PC-3 (cell line): Measurements from ENCODE around the gene LKAAEAR1. TPM values are rescaled to one million over a fixed set of nuclear protein-coding genes. Genes with fewer than 3 reads are reported as not detected.

Experiments used
- ATAC-seq: fragments of 200-7000 bp; cut with Tn5 transposase; 2 replicates; pipeline ENCODE4 v1.9.1; 2020; ENCODE audit warnings: mild to moderate bottlenecking, moderate library complexity
- BruUV-seq: library from RNA; stranded (reverse); fragments of 400-500 nt; replicated peaks from 2 replicates; lab custom pipeline; 2021; lab: Mats Ljungman, UMichigan
- CTCF ChIA-PET: fragments of 300-600 bp; sonication (Branson Sonifier 250); formaldehyde crosslinking; loops from one replicate; lab custom pipeline; 2022; ENCODE audit warnings: antibody characterized with exemption; lab: Charles Lee
- POLR2A ChIA-PET: fragments of 300-600 bp; sonication (Branson Sonifier 250); formaldehyde crosslinking; loops from one replicate; lab custom pipeline; 2022; ENCODE audit warnings: antibody characterized with exemption; ENCODE audit not compliant: unreplicated experiment; lab: Charles Lee
- DNase-seq: peaks from one replicate; pipeline ENCODE4 v3.0.0-alpha.2; 2015
- H2AFZ ChIP-seq: fragments of 300-600 bp; sonication (generic); 2 replicates; pipeline ENCODE4 v1.6.0; 2016; ENCODE audit warnings: antibody characterized with exemption, low read length
- H3F3A ChIP-seq: fragments of 300-600 bp; sonication (generic); one replicate; pipeline ENCODE4 v1.6.0; 2017; ENCODE audit warnings: antibody characterized with exemption, low read length, control low read depth, mild to moderate bottlenecking; ENCODE audit not compliant: unreplicated experiment
- H3K27ac ChIP-seq: fragments of 300-600 bp; sonication (generic); 2 replicates; pipeline ENCODE4 v1.5.1; 2016; ENCODE audit warnings: mild to moderate bottlenecking, low read length
- H3K27me3 ChIP-seq: fragments of 300-600 bp; sonication (generic); 2 replicates; pipeline ENCODE4 v1.6.1; 2016; ENCODE audit warnings: low read length, mixed read lengths
- H3K36me3 ChIP-seq: fragments of 300-600 bp; sonication (generic); 2 replicates; pipeline ENCODE4 v1.6.1; 2016; ENCODE audit warnings: low read depth, mixed run types, low read length, mixed read lengths
- H3K4me1 ChIP-seq: fragments of 300-600 bp; sonication (generic); 2 replicates; pipeline ENCODE4 v1.5.1; 2016; ENCODE audit warnings: low read length; ENCODE audit not compliant: insufficient read depth
- H3K4me2 ChIP-seq: fragments of 300-600 bp; sonication (generic); 2 replicates; pipeline ENCODE4 v1.6.0; 2016; ENCODE audit warnings: low read length
- H3K4me3 ChIP-seq: fragments of 300-600 bp; sonication (generic); 2 replicates; pipeline ENCODE4 v1.5.1; 2016; ENCODE audit warnings: mild to moderate bottlenecking, low read length, mixed read lengths
- H3K79me2 ChIP-seq: fragments of 300-600 bp; sonication (generic); 2 replicates; pipeline ENCODE4 v1.6.1; 2017; ENCODE audit warnings: low read length, mixed read lengths
- H3K9ac ChIP-seq: fragments of 300-600 bp; sonication (generic); 2 replicates; pipeline ENCODE4 v1.6.0; 2016; ENCODE audit warnings: mild to moderate bottlenecking, low read length
- H3K9me2 ChIP-seq: fragments of 300-600 bp; sonication (generic); replicated peaks from 2 replicates; pipeline ENCODE4 v1.6.1; 2016; ENCODE audit warnings: mixed run types, low read length, mixed read lengths
- H3K9me3 ChIP-seq: fragments of 300-600 bp; sonication (generic); 2 replicates; pipeline ENCODE4 v1.6.1; 2016; ENCODE audit warnings: low read length, mixed read lengths
- H4K20me1 ChIP-seq: fragments of 300-600 bp; sonication (generic); 2 replicates; pipeline ENCODE4 v1.6.1; 2016; ENCODE audit warnings: low read length, mixed read lengths
- EZH2 ChIP-seq: fragments of 300-600 bp; sonication (generic); IDR thresholded peaks from one replicate; pipeline ENCODE4 v1.6.1; 2017; ENCODE audit warnings: antibody characterized with exemption, mild to moderate bottlenecking, low read length; ENCODE audit not compliant: unreplicated experiment
- EZH2phosphoT487 ChIP-seq: fragments of 300-600 bp; sonication (generic); IDR thresholded peaks from 2 replicates; pipeline ENCODE4 v1.6.1; 2018; ENCODE audit warnings: mild to moderate bottlenecking, antibody characterized with exemption, low read length, borderline replicate concordance
- intact Hi-C: fragments of 100-400 bp; cut with micrococcal nuclease; formaldehyde crosslinking; loops from 2 replicates; pipeline ENCODE4 v1.9.0; 2023
- total RNA-seq: library from RNA; depleted of rRNA; stranded (reverse); fragments of >200 nt; gene quantifications from 2 replicates; pipeline ENCODE4 v1.2.3, GENCODE V29; 2014
- TF ChIP-seq, protein P1 (sequence below): fragments of 300-600 bp; sonication (generic); conservative IDR thresholded peaks from 2 replicates; pipeline ENCODE4 v1.5.1; 2017; ENCODE audit warnings: antibody characterized with exemption, low read depth, mild to moderate bottlenecking, low read length

The LKAAEAR1 gene
- total RNA-seq, 1 experiment from 2014 or later, result 1.1 TPM

- H3K27me3 ChIP-seq, result 0 out of 2 replicates have a peak, but pooled peaks cover 7% of the 10 kb centered on the region
- intact Hi-C loops, result loop anchor here (1.0 kb wide), 1 partner anchor 18 kb away; no protein-coding TSS in a partner anchor
- H3K9me3 ChIP-seq, result no peaks in the 10 kb centered on the region
- no peaks in the 10 kb centered on the region for H3K36me3 ChIP-seq
- DNase-seq (no peak), ATAC-seq (peak; percentile 59)
- no TSS peak for BruUV-seq
- H3K9ac ChIP-seq, result no peak overlapping the region
- H3K9me2 ChIP-seq, result no peaks in the 10 kb centered on the region
- POLR2A ChIA-PET, result interaction anchor here (0.6 kb wide), 2 partner anchors 39 to 566 kb away, joined by 4 to 19 read pairs; no protein-coding TSS in a partner anchor
- H3K79me2 ChIP-seq, result no peaks in the 10 kb centered on the region
- no peaks in the 10 kb centered on the region for H3K4me1 ChIP-seq
- TF ChIP-seq, protein P1, sequence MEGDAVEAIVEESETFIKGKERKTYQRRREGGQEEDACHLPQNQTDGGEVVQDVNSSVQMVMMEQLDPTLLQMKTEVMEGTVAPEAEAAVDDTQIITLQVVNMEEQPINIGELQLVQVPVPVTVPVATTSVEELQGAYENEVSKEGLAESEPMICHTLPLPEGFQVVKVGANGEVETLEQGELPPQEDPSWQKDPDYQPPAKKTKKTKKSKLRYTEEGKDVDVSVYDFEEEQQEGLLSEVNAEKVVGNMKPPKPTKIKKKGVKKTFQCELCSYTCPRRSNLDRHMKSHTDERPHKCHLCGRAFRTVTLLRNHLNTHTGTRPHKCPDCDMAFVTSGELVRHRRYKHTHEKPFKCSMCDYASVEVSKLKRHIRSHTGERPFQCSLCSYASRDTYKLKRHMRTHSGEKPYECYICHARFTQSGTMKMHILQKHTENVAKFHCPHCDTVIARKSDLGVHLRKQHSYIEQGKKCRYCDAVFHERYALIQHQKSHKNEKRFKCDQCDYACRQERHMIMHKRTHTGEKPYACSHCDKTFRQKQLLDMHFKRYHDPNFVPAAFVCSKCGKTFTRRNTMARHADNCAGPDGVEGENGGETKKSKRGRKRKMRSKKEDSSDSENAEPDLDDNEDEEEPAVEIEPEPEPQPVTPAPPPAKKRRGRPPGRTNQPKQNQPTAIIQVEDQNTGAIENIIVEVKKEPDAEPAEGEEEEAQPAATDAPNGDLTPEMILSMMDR, result no peak
- no peak for TF ChIP-seq EZH2phosphoT487
- no peak for TF ChIP-seq EZH2
- peak overlapping the region; percentile 64 for H3K4me3 ChIP-seq
- CTCF ChIA-PET, result interaction anchor here (0.5 to 0.8 kb wide), 3 partner anchors 17 to 883 kb away, joined by 3 to 15 read pairs (median 3); partner anchors contain the start of gene LKAAEAR1
- H2AFZ ChIP-seq, result peak overlapping the region; percentile 73
- H4K20me1 ChIP-seq, result no peaks in the 10 kb centered on the region
- H3K4me2 ChIP-seq, result peak overlapping the region; percentile 76
- no peak overlapping the region for H3K27ac ChIP-seq
- H3F3A ChIP-seq, result no peaks in the 10 kb centered on the region
Measured at GRCh38 chr20:64102647-64103354, 18.6 kb upstream of the LKAAEAR1 start.

DNA sequence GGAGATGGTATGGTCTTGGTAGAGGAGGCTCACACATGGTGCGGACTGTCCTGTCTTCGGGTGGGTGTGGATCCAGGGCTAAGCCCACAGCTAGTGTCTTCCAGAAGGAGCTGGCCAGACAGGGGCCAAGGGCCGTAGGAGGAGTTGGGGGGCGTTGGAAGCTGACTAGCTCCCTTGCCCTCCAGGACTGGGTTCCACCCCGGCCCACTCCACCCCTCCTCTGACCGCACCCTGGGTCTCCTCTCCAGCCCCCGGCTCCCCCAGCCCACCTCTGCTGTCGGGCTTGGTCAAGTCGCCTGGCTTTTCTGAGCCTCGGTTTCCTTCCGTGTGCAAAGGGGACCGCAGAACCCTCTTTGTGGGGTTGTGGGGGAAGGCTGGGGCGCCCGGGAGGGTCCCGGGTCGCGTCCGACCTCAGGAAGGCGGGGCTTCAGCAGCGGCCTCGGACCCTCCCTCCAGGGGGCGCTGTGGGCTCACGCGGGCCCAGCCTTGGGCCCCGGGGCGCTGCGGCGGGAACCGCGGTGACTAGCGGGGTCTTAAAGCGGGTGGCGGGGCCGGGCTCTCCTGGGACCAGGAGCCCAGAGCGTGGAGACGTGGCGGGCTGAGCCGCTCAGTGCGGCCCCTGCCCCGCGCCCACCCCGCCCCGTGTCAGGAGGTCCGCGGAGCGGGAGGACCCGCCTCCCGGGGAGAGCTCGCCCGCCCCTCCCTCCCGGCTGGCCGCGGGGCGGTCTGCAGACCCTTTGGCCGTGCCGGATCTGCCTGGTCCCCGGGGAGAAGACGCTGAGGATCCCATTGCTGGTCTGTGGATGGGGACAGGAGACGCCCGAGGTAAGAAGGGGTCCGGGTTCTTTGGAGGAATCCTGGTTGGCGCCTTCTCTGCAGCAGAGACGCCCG is 17.8 kb upstream of the LKAAEAR1 start:
- no peaks in the 10 kb centered on the region for H3K9me2 ChIP-seq
- H3F3A ChIP-seq, result no peaks in the 10 kb centered on the region
- no peaks in the 10 kb centered on the region for H3K36me3 ChIP-seq
- ChIA-PET POLR2A (interaction anchor here (0.5 to 0.6 kb wide), 3 partner anchors 40 to 565 kb away, joined by 4 to 19 read pairs (median 5); no protein-coding TSS in a partner anchor), CTCF (interaction anchor here (0.5 to 0.8 kb wide), 3 partner anchors 18 to 883 kb away, joined by 3 to 15 read pairs (median 3); partner anchors contain the start of gene LKAAEAR1)
- no peaks in the 10 kb centered on the region for H4K20me1 ChIP-seq
- intact Hi-C loops, result loop anchor here (1.0 kb wide), 1 partner anchor 18 kb away; no protein-coding TSS in a partner anchor
- no peak overlapping the region for H3K27ac ChIP-seq
- H3K4me3 ChIP-seq, result peak overlapping the region; percentile 64
- BruUV-seq, result no TSS peak
- ATAC-seq (peak; percentile 85), DNase-seq (peak; percentile 59)
- TF ChIP-seq EZH2phosphoT487, result no peak
- no peak for TF ChIP-seq EZH2
- TF ChIP-seq, protein P1, result peak; percentile 81
- no peaks in the 10 kb centered on the region for H3K9me3 ChIP-seq
- H3K4me1 ChIP-seq, result no peaks in the 10 kb centered on the region
- H3K27me3 ChIP-seq, result 0 out of 2 replicates have a peak, but pooled peaks cover 7% of the 10 kb centered on the region
- H2AFZ ChIP-seq, result peak overlapping the region; percentile 73
- H3K79me2 ChIP-seq, result no peaks in the 10 kb centered on the region
- H3K4me2 ChIP-seq, result peak overlapping the region; percentile 76
- H3K9ac ChIP-seq, result no peak overlapping the region
